K562 (cell line): Measurements from ENCODE around the gene MMP19. TPM values are rescaled to one million over a fixed set of nuclear protein-coding genes. Genes with fewer than 3 reads are reported as not detected.

Experiments
- CHD1 ChIP-seq: fragments of 200-600 bp; sonication (generic); IDR thresholded peaks from one replicate; pipeline ENCODE4 v1.6.1; 2012; ENCODE audit warnings: mild to moderate bottlenecking, moderate library complexity, low read length, inconsistent platforms
- CTBP1 ChIP-seq: fragments of 450-650 bp; IDR thresholded peaks from 2 replicates; pipeline ENCODE4 v1.6.1; 2016; ENCODE audit warnings: borderline replicate concordance
- ETV5 ChIP-seq: sonication (generic); formaldehyde crosslinking; IDR thresholded peaks from 2 replicates; pipeline ENCODE4 v1.4.0; 2020; ENCODE audit warnings: low read depth, mild to moderate bottlenecking, missing genetic modification reagents
- FOXK2 ChIP-seq, 2 experiments: fragments of 450-650 bp; IDR thresholded peaks in 1 of 2; conservative IDR thresholded peaks in 1 of 2; 2 replicates each; pipeline ENCODE4 v1.6.1; 2016; ENCODE audit warnings: low read depth in 2 of 2, mild to moderate bottlenecking in 1 of 2
- HMGXB4 ChIP-seq: sonication (generic); formaldehyde crosslinking; IDR thresholded peaks from 2 replicates; pipeline ENCODE4 v1.8.1; 2023; ENCODE audit warnings: mild to moderate bottlenecking, missing genetic modification reagents
- NCOA4 ChIP-seq: fragments of 450-650 bp; IDR thresholded peaks from 2 replicates; pipeline ENCODE4 v1.6.1; 2018; ENCODE audit warnings: mild to moderate bottlenecking; ENCODE audit not compliant: partially characterized antibody
- PRDM10 ChIP-seq: fragments of 450-650 bp; IDR thresholded peaks from 2 replicates; pipeline ENCODE4 v1.6.1; 2018; ENCODE audit not compliant: partially characterized antibody
- SP2 ChIP-seq: IDR thresholded peaks from 2 replicates; pipeline ENCODE4 v1.6.1; 2011; ENCODE audit warnings: mild to moderate bottlenecking, low read depth, low read length, moderate library complexity; ENCODE audit not compliant: poor library complexity, severe bottlenecking; ENCODE audit errors: extremely low read depth
- TEAD4 ChIP-seq, 2 experiments: sonication (generic) in 1 of 2; formaldehyde crosslinking in 1 of 2; IDR thresholded peaks; 2 replicates each; pipeline versions ENCODE4 v1.6.1 to v1.8.0; 2012 to 2022; ENCODE audit warnings: borderline replicate concordance in 1 of 2, inconsistent platforms in 1 of 2, low read length in 1 of 2, mild to moderate bottlenecking in 1 of 2, missing genetic modification reagents in 1 of 2
- TFE3 ChIP-seq: fragments of 450-650 bp; formaldehyde crosslinking; IDR thresholded peaks from 2 replicates; pipeline ENCODE4 v1.4.0; 2020; ENCODE audit warnings: mild to moderate bottlenecking, mixed read lengths
- VEZF1 ChIP-seq: fragments of 200-800 bp; sonication (Bioruptor generic); IDR thresholded peaks from 2 replicates; pipeline ENCODE4 v1.6.1; 2017; ENCODE audit warnings: missing genetic modification characterization, missing compliant biosample characterization
- ZKSCAN1 ChIP-seq: fragments of 150-350 bp; IDR thresholded peaks from 2 replicates; pipeline ENCODE4 v1.6.1; 2016; ENCODE audit warnings: low read depth, low read length
- ZNF121 ChIP-seq: sonication (generic); formaldehyde crosslinking; conservative IDR thresholded peaks from 2 replicates; pipeline ENCODE4 v1.8.0; 2022; ENCODE audit warnings: missing genetic modification reagents
- ZNF311 ChIP-seq: fragments of 250-450 bp; sonication (Bioruptor Pico); IDR thresholded peaks from 2 replicates; pipeline ENCODE4 v1.4.0; 2020; ENCODE audit warnings: mild to moderate bottlenecking, moderate library complexity
- ZNF79 ChIP-seq: fragments of 250-450 bp; sonication (Bioruptor Pico); IDR thresholded peaks from 2 replicates; pipeline ENCODE4 v1.4.0; 2020; ENCODE audit warnings: low read depth, mild to moderate bottlenecking, moderate library complexity
- ZNF830 ChIP-seq: fragments of 250-450 bp; sonication (Bioruptor Pico); IDR thresholded peaks from 2 replicates; pipeline ENCODE4 v1.5.0; 2021; ENCODE audit warnings: mild to moderate bottlenecking
- polyA plus RNA-seq, 8 experiments: library from polyadenylated mRNA; depleted of rRNA in 4 of 8; stranded (reverse) in 5 of 8; unstranded in 3 of 8; fragments of >200 nt; fragmentation: Nextera tagmentation in 2 of 8; fragmentation: Illumina TruSeq in 1 of 8; extraction: Ambion mirVana in 2 of 8; extraction: Trizol in 1 of 8; gene quantifications; 2 replicates each; pipeline versions ENCODE4 v1.2.1 to v1.2.3, GENCODE V29; 2011 to 2014; ENCODE audit warnings: inconsistent platforms in 1 of 8, missing spikeins in 1 of 8
- total RNA-seq, 7 experiments: library from RNA; depleted of rRNA in 6 of 7; stranded (reverse); fragments of >200 nt in 6 of 7; fragmentation: Illumina TruSeq in 2 of 7; extraction: Trizol in 2 of 7; gene quantifications; 2 replicates each; pipeline versions ENCODE4 v1.2.1 to v1.2.3, GENCODE V29; 2011 to 2021; ENCODE audit warnings: low replicate concordance in 1 of 7
- TF ChIP-seq, protein P1 (sequence below): fragments of 250-450 bp; sonication (Bioruptor Pico); IDR thresholded peaks from 2 replicates; pipeline ENCODE4 v1.5.1; 2021; ENCODE audit warnings: mild to moderate bottlenecking

Gene MMP19
- total and polyA plus RNA-seq, 9 of the 15 experiments (the other 6 are each of a cell fraction or from before 2014, with no cell fraction given), result 0.14 to 1.6 (median 0.66) TPM

DNA sequence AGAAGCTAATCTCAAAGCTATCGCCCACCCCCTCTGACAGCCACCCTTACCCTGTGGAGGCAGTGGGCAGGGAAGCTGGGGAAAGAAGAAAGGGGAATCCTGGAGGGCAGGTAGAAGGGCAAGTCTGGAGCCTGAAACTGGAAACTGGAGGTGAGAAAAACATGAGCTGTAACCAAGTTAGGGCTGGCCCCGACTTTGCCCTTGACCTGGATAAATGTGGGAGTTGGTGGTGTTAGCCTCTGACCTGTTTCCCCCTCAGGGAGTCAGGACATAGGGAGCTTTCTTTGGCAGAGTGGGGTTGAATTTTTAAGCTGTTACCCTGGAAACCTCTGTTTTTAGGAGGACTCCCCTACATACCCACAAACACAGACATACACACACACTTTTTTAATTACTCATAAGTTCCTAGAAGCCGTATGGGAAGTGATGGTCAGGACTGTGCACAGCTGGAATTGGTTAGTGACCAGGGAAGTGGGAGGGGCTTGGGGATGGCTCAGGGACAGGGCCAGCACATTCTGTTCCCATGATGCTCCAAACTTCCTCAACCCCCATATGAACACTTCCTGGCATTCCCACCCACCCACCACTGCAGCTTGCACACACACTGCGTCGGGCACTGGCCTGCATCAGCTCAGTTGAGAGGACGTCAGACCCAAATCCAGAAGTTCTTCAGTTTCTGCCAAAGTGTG is 5.0 kb upstream of the MMP19 start (continued):
- TF ChIP-seq VEZF1 (peak; percentile 31), CHD1 (no peak), FOXK2 (conservative IDR thresholded peaks at IDR 0.05 in 1 of 2, IDR thresholded peaks at IDR 0.05 in 1 of 2; ENCODE audit: low read depth in 2 of 2) (0 out of 4 replicates have a peak, but pooled peaks of 1 of the 2 experiments have one; percentile 31), SP2 (no peak), CTBP1 (no peak), ETV5 (CRISPR knock-in tag) (peak; percentile 83), TFE3 (CRISPR knock-in tag) (no peak), TEAD4 (IDR thresholded peaks at IDR 0.05; ENCODE audit: low read length) (no peak), TEAD4 (CRISPR knock-in tag; IDR thresholded peaks at IDR 0.05; ENCODE audit: borderline replicate concordance) (no peak), ZKSCAN1 (no peak), NCOA4 (no peak), ZNF830 (CRISPR knock-in tag) (no peak), ZNF79 (CRISPR knock-in tag) (no peak), HMGXB4 (CRISPR knock-in tag) (no peak), ZNF121 (CRISPR knock-in tag) (no peak), ZNF311 (no peak), PRDM10 (peak; percentile 15)
- TF ChIP-seq, protein P1, sequence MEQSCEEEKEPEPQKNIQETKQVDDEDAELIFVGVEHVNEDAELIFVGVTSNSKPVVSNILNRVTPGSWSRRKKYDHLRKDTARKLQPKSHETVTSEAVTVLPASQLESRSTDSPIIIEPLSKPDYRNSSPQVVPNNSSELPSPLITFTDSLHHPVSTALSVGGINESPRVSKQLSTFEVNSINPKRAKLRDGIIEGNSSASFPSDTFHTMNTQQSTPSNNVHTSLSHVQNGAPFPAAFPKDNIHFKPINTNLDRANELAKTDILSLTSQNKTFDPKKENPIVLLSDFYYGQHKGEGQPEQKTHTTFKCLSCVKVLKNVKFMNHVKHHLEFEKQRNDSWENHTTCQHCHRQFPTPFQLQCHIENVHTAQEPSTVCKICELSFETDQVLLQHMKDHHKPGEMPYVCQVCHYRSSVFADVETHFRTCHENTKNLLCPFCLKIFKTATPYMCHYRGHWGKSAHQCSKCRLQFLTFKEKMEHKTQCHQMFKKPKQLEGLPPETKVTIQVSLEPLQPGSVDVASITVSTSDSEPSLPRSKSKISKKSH (CRISPR knock-in tag), result no peak
